GM19239 (cell line): ENCODE data around the gene LRRC19.

ENCODE experiments used
- DNase-seq: peaks from one replicate; pipeline ENCODE4 v3.0.0; 2011; ENCODE audit warnings: low spot score; ENCODE audit not compliant: insufficient read length
- FAIRE-seq: peaks from 2 replicates; lab custom pipeline; 2011; peaks lifted over from hg19 to GRCh38; lab: Jason Lieb, UNC

The LRRC19 gene

GRCh38 chr9:26956860-26957233 is 48.6 kb downstream of the LRRC19 start:
- DNase-seq (no peak), FAIRE-seq (peak; percentile 35)

GRCh38 chr9:26955921-26956859 is 49.3 kb downstream of the LRRC19 start, which contains the start of gene IFT74:
IFT74 (plus strand) TSS chr9:26956412; CDS start chr9:26961968, 5,556 bp downstream.
- peak; percentile 96 for FAIRE-seq
- peak; percentile 88 for DNase-seq

- DNase-seq (no peak), FAIRE-seq (peak; percentile 89)
Observed at GRCh38 chr9:26955222-26955903, 50.1 kb downstream of the LRRC19 start.

- FAIRE-seq = peak; percentile 45
- no peak for DNase-seq
Observed at GRCh38 chr9:26954050-26954508, 51.4 kb downstream of the LRRC19 start.

GRCh38 chr9:26951794-26952193 is 53.7 kb downstream of the LRRC19 start:
- FAIRE-seq (no peak), DNase-seq (no peak)

- FAIRE-seq (no peak), DNase-seq (no peak)
Observed at GRCh38 chr9:26950521-26950920, 55.0 kb downstream of the LRRC19 start.

- no peak for DNase-seq
- no peak for FAIRE-seq
Observed at GRCh38 chr9:26949637-26950069, 55.8 kb downstream of the LRRC19 start.

- peak; percentile 84 for FAIRE-seq
Observed at GRCh38 chr9:26947736-26948135, 57.7 kb downstream of the LRRC19 start.

GRCh38 chr9:26946753-26947727 is 58.4 kb downstream of the LRRC19 start, which contains the start of gene PLAA:
PLAA (minus strand) TSS chr9:26947242; CDS start chr9:26947045, 197 bp downstream.
- DNase-seq (peak; percentile 68), FAIRE-seq (peak; percentile 89)

More at GRCh38 chr9:26947736-26948135, 57.7 kb downstream of the LRRC19 start:
- DNase-seq = no peak

GRCh38 chr9:26945591-26945990 is 59.9 kb downstream of the LRRC19 start:
- FAIRE-seq (peak; percentile 47), DNase-seq (no peak)
